ENCODE data around the gene C4orf17.

C4orf17 gene

DNA sequence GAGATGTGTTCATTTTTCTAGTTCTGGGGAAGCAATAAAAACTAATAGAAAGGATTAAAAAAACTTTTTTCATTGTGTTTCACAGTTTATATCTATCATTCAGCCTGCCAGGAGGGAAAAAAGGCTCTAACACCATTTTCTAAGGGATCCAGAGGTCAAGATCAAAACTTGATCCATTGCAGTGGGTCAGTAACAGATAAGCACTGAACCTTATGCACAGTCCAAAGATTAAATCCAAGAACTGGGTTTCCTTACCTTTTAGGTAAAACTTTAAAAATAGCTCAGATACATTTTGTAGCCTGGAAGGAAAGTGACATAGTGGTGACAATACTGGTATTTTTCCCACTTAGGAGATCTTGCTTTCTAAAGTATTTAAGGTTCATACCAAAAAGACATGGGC, 76.5 kb downstream of the C4orf17 start:
- Histone ChIP-seq H3F3A (ENCODE audit: low read depth) (no peaks in the 10 kb centered on the region), H3K36me3 (ENCODE audit: insufficient read depth, low read length) (no peaks in the 10 kb centered on the region), H3K4me2 (ENCODE audit: low read depth, low read length, poor library complexity, severe bottlenecking) (no peak overlapping the region), H4K20me1 (ENCODE audit: insufficient read depth, low read length, poor library complexity, severe bottlenecking) (no peaks in the 10 kb centered on the region), H3K4me3 (ENCODE audit: low read length, poor library complexity, severe bottlenecking) (no peak overlapping the region), H3K27me3 (ENCODE audit: insufficient read depth, low read length, poor library complexity, severe bottlenecking) (peaks cover 6% of the 10 kb centered on the region), H3K4me1 (ENCODE audit: insufficient read depth, low read length, poor library complexity, severe bottlenecking) (no peaks in the 10 kb centered on the region), H3K9me2 (replicated peaks; ENCODE audit: low read depth, low read length) (no peaks in the 10 kb centered on the region), H3K9me3 (ENCODE audit: insufficient read depth, low read depth, low read length) (no peaks in the 10 kb centered on the region), H3K9ac (ENCODE audit: low read depth, low read length, poor library complexity, severe bottlenecking) (no peak overlapping the region), H3K79me2 (ENCODE audit: insufficient read depth, low read length) (no peaks in the 10 kb centered on the region), H2AFZ (ENCODE audit: low read length) (no peak overlapping the region)
- TF ChIP-seq, protein P1, sequence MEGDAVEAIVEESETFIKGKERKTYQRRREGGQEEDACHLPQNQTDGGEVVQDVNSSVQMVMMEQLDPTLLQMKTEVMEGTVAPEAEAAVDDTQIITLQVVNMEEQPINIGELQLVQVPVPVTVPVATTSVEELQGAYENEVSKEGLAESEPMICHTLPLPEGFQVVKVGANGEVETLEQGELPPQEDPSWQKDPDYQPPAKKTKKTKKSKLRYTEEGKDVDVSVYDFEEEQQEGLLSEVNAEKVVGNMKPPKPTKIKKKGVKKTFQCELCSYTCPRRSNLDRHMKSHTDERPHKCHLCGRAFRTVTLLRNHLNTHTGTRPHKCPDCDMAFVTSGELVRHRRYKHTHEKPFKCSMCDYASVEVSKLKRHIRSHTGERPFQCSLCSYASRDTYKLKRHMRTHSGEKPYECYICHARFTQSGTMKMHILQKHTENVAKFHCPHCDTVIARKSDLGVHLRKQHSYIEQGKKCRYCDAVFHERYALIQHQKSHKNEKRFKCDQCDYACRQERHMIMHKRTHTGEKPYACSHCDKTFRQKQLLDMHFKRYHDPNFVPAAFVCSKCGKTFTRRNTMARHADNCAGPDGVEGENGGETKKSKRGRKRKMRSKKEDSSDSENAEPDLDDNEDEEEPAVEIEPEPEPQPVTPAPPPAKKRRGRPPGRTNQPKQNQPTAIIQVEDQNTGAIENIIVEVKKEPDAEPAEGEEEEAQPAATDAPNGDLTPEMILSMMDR (conservative IDR thresholded peaks at IDR 0.05; ENCODE audit: low read length) = no peak
- TF ChIP-seq EZH2phosphoT487 (IDR thresholded peaks at IDR 0.05; ENCODE audit: borderline replicate concordance) = no peak

DNA sequence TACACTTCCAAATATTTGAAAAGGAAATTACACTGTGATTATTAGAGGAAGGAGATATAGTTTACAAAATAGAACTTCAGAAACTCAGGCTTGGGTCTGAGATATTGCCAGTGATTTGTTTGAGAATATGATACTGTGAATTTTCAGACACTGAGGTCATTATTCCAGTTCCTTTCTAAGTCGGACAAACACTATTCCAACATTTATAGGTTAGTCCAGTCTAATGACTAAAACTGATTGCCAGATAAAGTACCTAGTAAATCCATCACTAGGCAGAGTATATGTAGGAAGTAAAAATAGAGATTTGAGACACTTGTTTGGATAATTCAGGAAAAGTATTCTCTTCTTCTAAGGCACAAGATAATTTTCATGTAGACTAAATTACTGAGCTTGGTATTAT, 77.0 kb downstream of the C4orf17 start:
- Histone ChIP-seq H3F3A (ENCODE audit: low read depth) (no peaks in the 10 kb centered on the region), H3K9ac (ENCODE audit: low read depth, low read length, poor library complexity, severe bottlenecking) (no peak overlapping the region), H3K27me3 (ENCODE audit: insufficient read depth, low read length, poor library complexity, severe bottlenecking) (peaks cover 4% of the 10 kb centered on the region), H2AFZ (ENCODE audit: low read length) (no peak overlapping the region), H3K9me3 (ENCODE audit: insufficient read depth, low read depth, low read length) (no peaks in the 10 kb centered on the region), H3K79me2 (ENCODE audit: insufficient read depth, low read length) (no peaks in the 10 kb centered on the region), H3K4me3 (ENCODE audit: low read length, poor library complexity, severe bottlenecking) (no peak overlapping the region), H3K4me1 (ENCODE audit: insufficient read depth, low read length, poor library complexity, severe bottlenecking) (no peaks in the 10 kb centered on the region), H3K36me3 (ENCODE audit: insufficient read depth, low read length) (no peaks in the 10 kb centered on the region), H3K4me2 (ENCODE audit: low read depth, low read length, poor library complexity, severe bottlenecking) (no peak overlapping the region), H4K20me1 (ENCODE audit: insufficient read depth, low read length, poor library complexity, severe bottlenecking) (no peaks in the 10 kb centered on the region), H3K9me2 (replicated peaks; ENCODE audit: low read depth, low read length) (no peaks in the 10 kb centered on the region)
- TF ChIP-seq EZH2phosphoT487 (IDR thresholded peaks at IDR 0.05; ENCODE audit: borderline replicate concordance) = no peak
- TF ChIP-seq, protein P1 (conservative IDR thresholded peaks at IDR 0.05; ENCODE audit: low read length) = no peak

DNA sequence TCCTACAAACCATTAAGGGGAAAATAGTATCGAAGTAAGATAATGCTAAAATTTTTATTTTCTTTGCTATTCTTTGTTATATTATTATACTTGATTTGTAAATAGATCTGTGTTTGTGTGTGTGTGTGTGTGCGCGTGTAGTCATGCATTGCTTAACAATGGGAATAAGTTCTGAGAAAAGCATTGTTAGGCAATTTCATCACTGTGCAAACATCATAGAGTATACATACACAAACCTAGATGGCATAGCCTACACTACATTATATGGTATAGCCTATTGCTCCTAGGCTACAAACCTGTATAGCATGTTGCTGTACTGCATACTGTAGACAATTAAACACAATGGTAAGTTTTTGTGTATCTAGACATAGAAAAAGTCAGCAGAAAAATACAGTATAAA, 80.9 kb downstream of the C4orf17 start:
- Histone ChIP-seq H2AFZ (ENCODE audit: low read length) (no peak overlapping the region), H3K4me2 (ENCODE audit: low read depth, low read length, poor library complexity, severe bottlenecking) (no peak overlapping the region), H3K36me3 (ENCODE audit: insufficient read depth, low read length) (no peaks in the 10 kb centered on the region), H3K27me3 (ENCODE audit: insufficient read depth, low read length, poor library complexity, severe bottlenecking) (no peaks in the 10 kb centered on the region), H3K9me3 (ENCODE audit: insufficient read depth, low read depth, low read length) (no peaks in the 10 kb centered on the region), H3K79me2 (ENCODE audit: insufficient read depth, low read length) (no peaks in the 10 kb centered on the region), H3K4me3 (ENCODE audit: low read length, poor library complexity, severe bottlenecking) (no peak overlapping the region), H3F3A (ENCODE audit: low read depth) (no peaks in the 10 kb centered on the region), H3K9me2 (replicated peaks; ENCODE audit: low read depth, low read length) (no peaks in the 10 kb centered on the region), H4K20me1 (ENCODE audit: insufficient read depth, low read length, poor library complexity, severe bottlenecking) (no peaks in the 10 kb centered on the region), H3K4me1 (ENCODE audit: insufficient read depth, low read length, poor library complexity, severe bottlenecking) (no peaks in the 10 kb centered on the region), H3K9ac (ENCODE audit: low read depth, low read length, poor library complexity, severe bottlenecking) (no peak overlapping the region)
- TF ChIP-seq, protein P1 (conservative IDR thresholded peaks at IDR 0.05; ENCODE audit: low read length) = no peak
- no peak for TF ChIP-seq EZH2phosphoT487 (IDR thresholded peaks at IDR 0.05; ENCODE audit: borderline replicate concordance)
